Pancreas (tissue), 10 donors: Measurements from ENCODE around the gene KCNN3. TPM values are rescaled to one million over a fixed set of nuclear protein-coding genes. Genes with fewer than 3 reads are reported as not detected.

Source experiments
- ATAC-seq, 4 donors: fragments of 200-7000 bp; cut with Tn5 transposase; one replicate each; pipeline versions ENCODE4 v1.8.0 to v1.9.1; 2020; ENCODE audit warnings: mild to moderate bottlenecking in 4 of 4, moderate library complexity in 4 of 4
- DNase-seq, 6 donors: peaks; one replicate each; pipeline ENCODE4 v3.0.0-alpha.2; 2020
- FAIRE-seq: peaks from 2 replicates; lab custom pipeline; 2012; peaks lifted over from hg19 to GRCh38; lab: Jason Lieb, UNC
- H3K27ac ChIP-seq, 4 donors: fragments of 200-600 bp; sonication (generic); 1 replicate in 3 of 4; 2 replicates in 1 of 4; pipeline versions ENCODE4 v1.5.0 to v1.8.0; 2020
- H3K27me3 ChIP-seq, 4 donors: fragments of 200-600 bp; one replicate each; pipeline ENCODE4 v1.8.0; 2021
- H3K36me3 ChIP-seq, 3 donors: fragments of 200-600 bp; sonication (generic) in 1 of 3; one replicate each; pipeline versions ENCODE4 v1.5.0 to v1.8.0; 2020 to 2021
- H3K4me1 ChIP-seq, 3 donors: fragments of 200-600 bp; one replicate each; pipeline ENCODE4 v1.8.0; 2021
- H3K4me3 ChIP-seq, 4 donors: fragments of 200-600 bp; sonication (generic) in 2 of 4; one replicate each; pipeline versions ENCODE4 v1.5.0 to v1.8.0; 2020 to 2021
- H3K9me3 ChIP-seq, 4 donors: fragments of 200-600 bp; one replicate each; pipeline ENCODE4 v1.8.0; 2021
- CTCF ChIP-seq, 4 donors: fragments of 200-600 bp; sonication (generic) in 3 of 4; IDR thresholded peaks; one replicate each; pipeline versions ENCODE4 v1.5.0 to v1.8.0; 2021; ENCODE audit warnings: antibody characterized with exemption in 4 of 4
- WGBS, 2 donors: extraction: QIAGEN DNeasy Blood & Tissue Kit; methylation state at CpG; one replicate each; pipeline ENCODE4 v1.1.7; 2013; 5-methylcytosine and 5-hydroxymethylcytosine counted together
- intact Hi-C, 3 donors: fragments of 100-400 bp; cut with DNase I; formaldehyde crosslinking; loops; one replicate each; pipeline versions ENCODE4 v1.11.1 to v1.14.2; 2022
- polyA plus RNA-seq, 2 donors: library from polyadenylated mRNA; stranded (reverse); fragments of 200-250 nt; gene quantifications; one replicate each; pipeline ENCODE4 v1.2.3, GENCODE V29; 2013
- total RNA-seq, 6 donors: library from RNA; stranded (reverse); fragmentation: NEBNext Ultra II Directional in 4 of 6; extraction: Animal tissue kit (Norgen Biotek cat#: 25700) in 4 of 6; gene quantifications; one replicate each; pipeline versions ENCODE4 v1.2.1 to v1.2.4, GENCODE V29; 2021 to 2023
- donor health status: healthy with polysubstance abuse.
- donor health status: DM: no; HTN: no; CAD: no; lungs with moderate emphysema.
- donor health status: DM: no; HTN: no; CAD: no.
- donor health status: control.
- donor health status: control.
- donor health status: Bipolar disorder and iron deficiency.
- donor health status: DM: yes; HTN: yes; CAD: no.
- donor health status: DM: no; HTN: no; CAD: no.
- donor health status: DM: no; HTN: no; CAD: no.
- donor health status: DM: yes; HTN: yes; CAD: no.

The KCNN3 gene
- total and polyA plus RNA-seq, 8 donors, result 0.11 to 1.0 (median 0.33) TPM

- H3K36me3 ChIP-seq, result no peaks in the 10 kb centered on the region
- H3K27ac ChIP-seq, result peak overlapping the region; percentile 62 to 80 (median 75)
- intact Hi-C loops, result loop anchor here in 1 of 3 donors (5.0 kb wide), 1 partner anchor 210 kb away; no protein-coding TSS in a partner anchor
- WGBS, 2 donors, result 62 to 69% methylated on average over 3 of the region's 3 CpGs
- H3K27me3 ChIP-seq, result no peaks in the 10 kb centered on the region
- DNase-seq (no peak), ATAC-seq (peak in 1 of 4 donors; percentile 21), FAIRE-seq (no peak)
- H3K9me3 ChIP-seq, result no peaks in the 10 kb centered on the region
- H3K4me3 ChIP-seq, result no peak overlapping the region
- TF ChIP-seq CTCF (IDR thresholded peaks at IDR 0.05), result no peak
- peaks cover 14 to 19% (median 16%) of the 10 kb centered on the region in 3 donors for H3K4me1 ChIP-seq
Measured at GRCh38 chr1:154876842-154877369, 6.8 kb upstream of the KCNN3 start.

- TF ChIP-seq CTCF (IDR thresholded peaks at IDR 0.05), result no peak
- no peak overlapping the region for H3K27ac ChIP-seq
- H3K9me3 ChIP-seq, result no peaks in the 10 kb centered on the region
- no peaks in the 10 kb centered on the region for H3K36me3 ChIP-seq
- 82 to 90% methylated on average over 5 of the region's 5 CpGs for WGBS, 2 donors
- no peak for FAIRE-seq
- no peak overlapping the region for H3K4me3 ChIP-seq
- ATAC-seq, result no peak
- DNase-seq, result no peak
- peaks cover 14 to 19% (median 16%) of the 10 kb centered on the region in 3 donors for H3K4me1 ChIP-seq
- peaks cover 0 to 2% (median 0%) of the 10 kb centered on the region in 4 donors for H3K27me3 ChIP-seq
- intact Hi-C loops, result no loop called here
Measured at GRCh38 chr1:154874465-154874864, 4.4 kb upstream of the KCNN3 start.

- peak in 1 of 6 donors; percentile 42 for DNase-seq
- intact Hi-C loops, result no loop called here
Measured at GRCh38 chr1:154873321-154873950, 3.4 kb upstream of the KCNN3 start.

GRCh38 chr1:154871374-154871773 lies 1.3 kb upstream of the KCNN3 start:
- intact Hi-C loops, result no loop called here
- no peaks in the 10 kb centered on the region for H3K4me1 ChIP-seq

More at GRCh38 chr1:154873321-154873950, 3.4 kb upstream of the KCNN3 start:
- Histone ChIP-seq H3K27me3 (peaks cover 0 to 5% (median 0%) of the 10 kb centered on the region in 4 donors), H3K4me1 (peaks cover 14 to 19% (median 16%) of the 10 kb centered on the region in 3 donors), H3K4me3 (no peak overlapping the region), H3K9me3 (no peaks in the 10 kb centered on the region), H3K36me3 (no peaks in the 10 kb centered on the region), H3K27ac (no peak overlapping the region)
- WGBS, 2 donors, result 78 to 83% methylated on average over 9 of the region's 9 CpGs
- ATAC-seq, result no peak
- no peak for FAIRE-seq
- no peak for TF ChIP-seq CTCF (IDR thresholded peaks at IDR 0.05)

More at GRCh38 chr1:154871374-154871773, 1.3 kb upstream of the KCNN3 start:
- FAIRE-seq (no peak), ATAC-seq (no peak), DNase-seq (peak in 1 of 6 donors; percentile 52)
- Histone ChIP-seq H3K27ac (no peak overlapping the region), H3K4me3 (no peak overlapping the region), H3K9me3 (no peaks in the 10 kb centered on the region), H3K27me3 (peaks cover 0 to 5% (median 0%) of the 10 kb centered on the region in 4 donors), H3K36me3 (no peaks in the 10 kb centered on the region)
- 4 to 8% methylated on average over 1 of the region's 1 CpG for WGBS, 2 donors
- TF ChIP-seq CTCF (IDR thresholded peaks at IDR 0.05), result no peak
